Ishikawa (cell line): ENCODE measurements around the gene WIPF2.

Experiments used
- CEBPB ChIP-seq: IDR thresholded peaks from 2 replicates; pipeline ENCODE4 v1.6.1; 2012
- EGR1 ChIP-seq: IDR thresholded peaks from 2 replicates; pipeline ENCODE4 v1.6.1; 2012
- EP300 ChIP-seq: IDR thresholded peaks from 2 replicates; pipeline ENCODE4 v1.6.1; 2012; ENCODE audit warnings: borderline replicate concordance
- FOXM1 ChIP-seq: IDR thresholded peaks from 2 replicates; pipeline ENCODE4 v1.6.1; 2012; ENCODE audit warnings: low read depth, borderline replicate concordance
- MAX ChIP-seq: IDR thresholded peaks from 2 replicates; pipeline ENCODE4 v1.6.1; 2012
- NFIC ChIP-seq: IDR thresholded peaks from 2 replicates; pipeline ENCODE4 v1.6.1; 2012
- RAD21 ChIP-seq: IDR thresholded peaks from 2 replicates; pipeline ENCODE4 v1.6.1; 2012; ENCODE audit warnings: low read depth
- REST ChIP-seq: IDR thresholded peaks from 2 replicates; pipeline ENCODE4 v1.6.1; 2012; ENCODE audit warnings: low read depth, mild to moderate bottlenecking
- TAF1 ChIP-seq: IDR thresholded peaks from 2 replicates; pipeline ENCODE4 v1.6.1; 2012; ENCODE audit warnings: low read depth, mild to moderate bottlenecking
- TCF12 ChIP-seq: IDR thresholded peaks from 2 replicates; pipeline ENCODE4 v1.6.1; 2012; ENCODE audit warnings: low read depth
- TEAD4 ChIP-seq: IDR thresholded peaks from 2 replicates; pipeline ENCODE4 v1.6.1; 2012
- YY1 ChIP-seq: IDR thresholded peaks from 2 replicates; pipeline ENCODE4 v1.6.1; 2012; ENCODE audit warnings: low read depth
- ZBTB7A ChIP-seq: IDR thresholded peaks from 2 replicates; pipeline ENCODE4 v1.6.1; 2012; ENCODE audit warnings: low read depth

The WIPF2 gene

GRCh38 chr17:40330850-40331470 is 111.9 kb downstream of the WIPF2 start:
- TF ChIP-seq REST: no peak
- TF ChIP-seq YY1: no peak
- no peak for TF ChIP-seq TAF1
- no peak for TF ChIP-seq TEAD4

- TF ChIP-seq TCF12: peak; percentile 84
- TF ChIP-seq EP300: peak; percentile 63; the same call in 1 of the 2 replicates
- TF ChIP-seq REST: no peak
- 0 out of 2 replicates have a peak, but pooled peaks have one; percentile 1 for TF ChIP-seq CEBPB
- no peak for TF ChIP-seq YY1
- peak; percentile 10; the same call in 1 of the 2 replicates for TF ChIP-seq EGR1
- peak; percentile 58 for TF ChIP-seq MAX
- no peak; the same call in 1 of the 2 replicates for TF ChIP-seq TEAD4
- peak; percentile 3; the same call in 1 of the 2 replicates for TF ChIP-seq RAD21
- peak; percentile 97 for TF ChIP-seq ZBTB7A
- TF ChIP-seq FOXM1: peak; percentile 46; the same call in 1 of the 2 replicates
- peak; percentile 96 for TF ChIP-seq NFIC
Observed at GRCh38 chr17:40331743-40332641, 112.9 kb downstream of the WIPF2 start.
